Measurements from ENCODE around the gene RAB10.

- TF ChIP-seq EZH2 (IDR thresholded peaks at IDR 0.05) (no peak), CTCF (IDR thresholded peaks at IDR 0.05) (no peak), EZH2phosphoT487 (IDR thresholded peaks at IDR 0.05) (no peak)
These were observed 17.7 kb upstream of the RAB10 start for GRCh38 chr2:26016012-26016705.
